ENCODE measurements around the gene C6orf118. TPM values are rescaled to one million over a fixed set of nuclear protein-coding genes. Genes with fewer than 3 reads are reported as not detected.

The C6orf118 gene
- total and polyA plus RNA-seq, 2 of the 8 experiments (the other 6 are each of a cell fraction or from before 2014, with no cell fraction given): 0.35 to 0.58 TPM

DNA sequence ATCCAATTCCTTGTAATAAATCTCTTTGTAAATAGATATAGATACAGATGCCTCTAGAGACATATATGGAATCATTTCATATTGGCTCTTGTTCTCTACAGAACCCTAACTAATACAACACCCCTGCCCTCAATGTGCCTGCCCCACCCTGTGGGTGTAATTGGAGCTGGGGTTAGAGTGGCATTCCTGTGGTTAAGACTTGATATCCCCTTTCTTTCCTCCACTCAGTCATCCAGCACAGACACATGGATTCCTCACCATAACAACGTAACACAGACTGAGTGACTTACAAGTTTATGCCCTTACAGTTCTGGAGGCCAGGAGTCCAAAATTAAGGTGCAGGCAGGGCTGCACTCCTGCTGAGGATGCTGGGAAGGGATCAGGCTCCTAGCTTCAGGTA lies 42.8 kb downstream of the C6orf118 start:
- no peak overlapping the region for H4K8ac ChIP-seq (ENCODE audit: extremely low read depth, insufficient read depth, low read length)
- no peak overlapping the region for H3K18ac ChIP-seq (ENCODE audit: extremely low read depth, low read length)
- H3K9ac ChIP-seq (replicated peaks in 1 of 4; ENCODE audit: extremely low read depth in 1 of 4, low read depth in 3 of 4, low read length in 3 of 4): no peak overlapping the region
- 91% methylated on average over 1 of the region's 1 CpG; no CpG with 5 or more reads in 1 of the 2 experiments for WGBS, 2 experiments (ENCODE audit: extremely low coverage in 1 of 2, insufficient coverage in 1 of 2, insufficient read length in 1 of 2, insufficient replicate concordance in 2 of 2, low coverage in 1 of 2, low lambda C conversion rate in 2 of 2, missing lambda C conversion rate in 1 of 2)
- no peak overlapping the region for H2BK20ac ChIP-seq (ENCODE audit: low read length)
- no peak for DNase-seq (ENCODE audit: low read depth in 1 of 2, low spot score in 2 of 2)
- H4K5ac ChIP-seq (ENCODE audit: insufficient read length, low read depth, low read length): no peak overlapping the region
- no peak overlapping the region for H3K4me3 ChIP-seq (ENCODE audit: extremely low read depth in 1 of 4, insufficient read depth in 2 of 4, low read depth in 3 of 4, low read length in 4 of 4)
- H3K4ac ChIP-seq (replicated peaks; ENCODE audit: insufficient read length, low read depth, low read length): no peak overlapping the region
- no peak overlapping the region for H2AK5ac ChIP-seq (ENCODE audit: low read depth, low read length)
- POLR2A ChIA-PET (ENCODE audit: partially characterized antibody): no interaction called here
- H3K27ac ChIP-seq (ENCODE audit: low read depth, low read length): no peak overlapping the region
- H2AFZ ChIP-seq (ENCODE audit: low read length): no peak overlapping the region
- peaks cover 2% of the 10 kb centered on the region; the same call in 1 of the 2 replicates for H3K23me2 ChIP-seq (ENCODE audit: low read depth, low read length)
- no peaks in the 10 kb centered on the region for H3K27me3 ChIP-seq (replicated peaks in 1 of 4; ENCODE audit: control insufficient read depth in 3 of 4, extremely low read depth in 1 of 4, insufficient read depth in 3 of 4, low read length in 3 of 4)
- H2BK12ac ChIP-seq (ENCODE audit: low read depth, low read length): no peak overlapping the region
- no peak for FAIRE-seq
- no peak overlapping the region for H3K56ac ChIP-seq (replicated peaks; ENCODE audit: insufficient read length, low read depth, low read length)
- H3K14ac ChIP-seq (ENCODE audit: insufficient read length): no peak overlapping the region
- H2BK120ac ChIP-seq (replicated peaks; ENCODE audit: low read depth, low read length): no peak overlapping the region
- CTCF ChIA-PET (ENCODE audit: partially characterized antibody): interaction anchor here (1.1 to 1.2 kb wide), 2 partner anchors 11 to 36 kb away, joined by 3 to 4 read pairs; no protein-coding TSS in a partner anchor
- no peaks in the 10 kb centered on the region for H3K4me1 ChIP-seq (replicated peaks in 1 of 4; ENCODE audit: control insufficient read depth in 3 of 4, insufficient read depth in 4 of 4, low read length in 3 of 4)
- H2BK5ac ChIP-seq (ENCODE audit: low read depth, low read length): no peak overlapping the region
- H4K20me1 ChIP-seq (replicated peaks in 1 of 2; ENCODE audit: control insufficient read depth in 1 of 2, insufficient read depth in 2 of 2, low read length in 2 of 2): no peaks in the 10 kb centered on the region
- H2BK15ac ChIP-seq (ENCODE audit: low read length): no peak overlapping the region
- no peaks in the 10 kb centered on the region for H3K9me3 ChIP-seq (ENCODE audit: insufficient read depth in 2 of 2, low read depth in 1 of 2, low read length in 1 of 2)
- H3K79me2 ChIP-seq (ENCODE audit: control insufficient read depth in 1 of 2, insufficient read depth in 2 of 2, low read length in 2 of 2): no peaks in the 10 kb centered on the region
- no peaks in the 10 kb centered on the region for H3K36me3 ChIP-seq (ENCODE audit: control insufficient read depth in 2 of 4, insufficient read depth in 4 of 4, low read length in 3 of 4)
- no peak overlapping the region for H4K91ac ChIP-seq (replicated peaks; ENCODE audit: insufficient read length, low read length)
- H3K23ac ChIP-seq (ENCODE audit: insufficient read length): no peak overlapping the region
- H3K79me1 ChIP-seq (ENCODE audit: low read depth, low read length): no peaks in the 10 kb centered on the region
- H3K4me2 ChIP-seq (ENCODE audit: insufficient read depth in 1 of 2, low read depth in 2 of 2, low read length in 2 of 2): no peak overlapping the region
- TF ChIP-seq POLR2A (IDR thresholded peaks at IDR 0.05; ENCODE audit: control extremely low read depth in 1 of 2, low read depth in 2 of 2, low read length in 2 of 2) (no peak), HDAC6 (IDR thresholded peaks at IDR 0.05; ENCODE audit: low read depth, low read length) (no peak), RFX5 (IDR thresholded peaks at IDR 0.05; ENCODE audit: borderline replicate concordance, low read depth, low read length) (no peak), NANOG (IDR thresholded peaks at IDR 0.05; ENCODE audit: insufficient read depth, low read depth, low read length, poor library complexity, severe bottlenecking) (no peak), EP300 (IDR thresholded peaks at IDR 0.05; ENCODE audit: borderline replicate concordance in 1 of 2, low read depth in 2 of 2, low read length in 2 of 2) (no peak), NRF1 (IDR thresholded peaks at IDR 0.05; ENCODE audit: low read depth, low read length) (no peak), MAX (IDR thresholded peaks at IDR 0.05) (no peak), RAD21 (IDR thresholded peaks at IDR 0.05 in 1 of 2, conservative IDR thresholded peaks at IDR 0.05 in 1 of 2; ENCODE audit: low read depth in 2 of 2, low read length in 2 of 2) (no peak), GTF2F1 (IDR thresholded peaks at IDR 0.05; ENCODE audit: borderline replicate concordance, low read depth, low read length) (no peak), TAF7 (optimal IDR thresholded peaks at IDR 0.05; ENCODE audit: borderline replicate concordance, low read depth, low read length) (no peak), SIRT6 (IDR thresholded peaks at IDR 0.05; ENCODE audit: low read length) (no peak), MAFK (IDR thresholded peaks at IDR 0.05; ENCODE audit: low read depth, low read length) (no peak)
